SJCRH30 (cell line): ENCODE measurements around the gene STIL. TPM values are rescaled to one million over a fixed set of nuclear protein-coding genes. Genes with fewer than 3 reads are reported as not detected.
A peak's percentile ranks its signal among the peaks of the same experiment; 100 is the strongest.
"Not testable (repeated sequence)": the region's sequence is repeated elsewhere in the genome, so short reads cannot be mapped to it uniquely, and the experiment has no call there.

Source experiments
- DNase-seq, 2 experiments: peaks; one replicate each; pipeline ENCODE4 v3.0.0-alpha.2; 2015 to 2020
- H3K27ac ChIP-seq: fragments of 250-450 bp; sonication (Bioruptor Pico); 2 replicates; pipeline ENCODE4 v1.5.1; 2020; ENCODE audit warnings: mild to moderate bottlenecking, moderate library complexity
- H3K27me3 ChIP-seq: fragments of 250-450 bp; sonication (Bioruptor Pico); 2 replicates; pipeline ENCODE4 v1.5.1; 2020; ENCODE audit warnings: mild to moderate bottlenecking, moderate library complexity
- H3K36me3 ChIP-seq: fragments of 250-450 bp; sonication (Bioruptor Pico); 2 replicates; pipeline ENCODE4 v1.5.1; 2020; ENCODE audit warnings: mild to moderate bottlenecking, moderate library complexity
- H3K4me1 ChIP-seq: fragments of 250-450 bp; sonication (Bioruptor Pico); 2 replicates; pipeline ENCODE4 v1.5.1; 2020; ENCODE audit warnings: mild to moderate bottlenecking, moderate library complexity
- H3K4me3 ChIP-seq: fragments of 250-450 bp; sonication (Bioruptor Pico); 2 replicates; pipeline ENCODE4 v1.5.1; 2020; ENCODE audit warnings: mild to moderate bottlenecking, moderate library complexity
- H3K9me3 ChIP-seq: fragments of 250-450 bp; sonication (Bioruptor Pico); replicated peaks from 2 replicates; pipeline ENCODE4 v1.5.1; 2020; ENCODE audit warnings: mild to moderate bottlenecking, moderate library complexity
- total RNA-seq: library from RNA; depleted of rRNA; stranded (reverse); fragments of >200 nt; shearing (Covaris generic); gene quantifications from 2 replicates; pipeline ENCODE4 v1.2.3, GENCODE V29; 2014; rRNA removed

Gene STIL
- total RNA-seq, 1 experiment from 2014 or later, result 53.4 TPM

- Histone ChIP-seq H3K9me3 (no peaks in the 10 kb centered on the region), H3K27me3 (peaks cover 6% of the 10 kb centered on the region; the same call in 1 of the 2 replicates), H3K4me1 (no peaks in the 10 kb centered on the region), H3K27ac (no peak overlapping the region), H3K4me3 (peak overlapping the region; percentile 5; the same call in 1 of the 2 replicates), H3K36me3 (no peaks in the 10 kb centered on the region)
- peak in 1 of 2 experiments; percentile 39 for DNase-seq
Observed at GRCh38 chr1:47211796-47212269, 102.1 kb downstream of the STIL start.

GRCh38 chr1:47210666-47211065, 103.3 kb downstream of the STIL start:
- no peak for DNase-seq

GRCh38 chr1:47209725-47210325, 104.1 kb downstream of the STIL start:
- no peak overlapping the region for H3K4me3 ChIP-seq
- no peak overlapping the region for H3K27ac ChIP-seq
- DNase-seq, result no peak
- H3K9me3 ChIP-seq, result no peaks in the 10 kb centered on the region
- H3K36me3 ChIP-seq, result no peaks in the 10 kb centered on the region
- no peaks in the 10 kb centered on the region for H3K4me1 ChIP-seq
- H3K27me3 ChIP-seq, result peaks cover 6% of the 10 kb centered on the region

More at GRCh38 chr1:47210666-47211065, 103.3 kb downstream of the STIL start:
- H3K27ac ChIP-seq, result no peak overlapping the region
- no peaks in the 10 kb centered on the region for H3K36me3 ChIP-seq
- H3K4me1 ChIP-seq, result no peaks in the 10 kb centered on the region
- H3K4me3 ChIP-seq, result no peak overlapping the region
- no peaks in the 10 kb centered on the region for H3K9me3 ChIP-seq
- peaks cover 6% of the 10 kb centered on the region for H3K27me3 ChIP-seq

GRCh38 chr1:47209091-47209490, 104.9 kb downstream of the STIL start:
- H3K9me3 ChIP-seq, result no peaks in the 10 kb centered on the region
- DNase-seq, result no peak
- no peaks in the 10 kb centered on the region for H3K36me3 ChIP-seq
- H3K4me1 ChIP-seq, result no peaks in the 10 kb centered on the region
- H3K27me3 ChIP-seq, result peaks cover 6% of the 10 kb centered on the region
- H3K27ac ChIP-seq, result no peak overlapping the region
- H3K4me3 ChIP-seq, result no peak overlapping the region

- no peak overlapping the region for H3K4me3 ChIP-seq
- H3K27me3 ChIP-seq, result peaks cover 6% of the 10 kb centered on the region
- no peaks in the 10 kb centered on the region; the same call in 1 of the 2 replicates for H3K9me3 ChIP-seq
- H3K36me3 ChIP-seq, result no peaks in the 10 kb centered on the region
- no peak overlapping the region for H3K27ac ChIP-seq
- no peak for DNase-seq
- no peaks in the 10 kb centered on the region for H3K4me1 ChIP-seq
Observed at GRCh38 chr1:47208374-47208850, 105.5 kb downstream of the STIL start.

GRCh38 chr1:47207803-47208373, 106.1 kb downstream of the STIL start:
- Histone ChIP-seq H3K36me3 (no peaks in the 10 kb centered on the region), H3K9me3 (peaks cover 4% of the 10 kb centered on the region; the same call in 1 of the 2 replicates), H3K4me1 (no peaks in the 10 kb centered on the region), H3K4me3 (no peak overlapping the region), H3K27me3 (peaks cover 6% of the 10 kb centered on the region), H3K27ac (no peak overlapping the region)
- DNase-seq, result no peak

GRCh38 chr1:47205918-47206317, 108.0 kb downstream of the STIL start:
- no peak overlapping the region for H3K4me3 ChIP-seq
- no peaks in the 10 kb centered on the region for H3K36me3 ChIP-seq
- DNase-seq, result no peak

GRCh38 chr1:47203504-47203903, 110.4 kb downstream of the STIL start:
- not testable (repeated sequence) for DNase-seq, H3K4me3 ChIP-seq, H3K27me3 ChIP-seq, H3K27ac ChIP-seq, H3K9me3 ChIP-seq, H3K36me3 ChIP-seq, H3K4me1 ChIP-seq

More at GRCh38 chr1:47205918-47206317, 108.0 kb downstream of the STIL start:
- Histone ChIP-seq H3K4me1 (no peaks in the 10 kb centered on the region), H3K27me3 (peaks cover 6% of the 10 kb centered on the region), H3K9me3 (peaks cover 6% of the 10 kb centered on the region; the same call in 1 of the 2 replicates), H3K27ac (no peak overlapping the region)

- H3K9me3 ChIP-seq, result peaks cover 6% of the 10 kb centered on the region; the same call in 1 of the 2 replicates
- DNase-seq, result peak; percentile 67 to 74
- no peaks in the 10 kb centered on the region for H3K36me3 ChIP-seq
- H3K27ac ChIP-seq, result no peak overlapping the region
- H3K27me3 ChIP-seq, result no peaks in the 10 kb centered on the region; the same call in none of the 2 replicates
- no peaks in the 10 kb centered on the region for H3K4me1 ChIP-seq
- no peak overlapping the region for H3K4me3 ChIP-seq
Observed at GRCh38 chr1:47201179-47201578, 112.8 kb downstream of the STIL start.

Other genes starting within 250 kb of the STIL start
- gene CYP4Z1, start 246.9 kb downstream of the STIL start, total RNA-seq, result not detected in 2 replicates
- gene CYP4A22, start 176.7 kb downstream of the STIL start, total RNA-seq, result not detected in 2 replicates
- gene PDZK1IP1, start 124.1 kb downstream of the STIL start, total RNA-seq, result not detected in 2 replicates
- gene TAL1, start 81.9 kb downstream of the STIL start, total RNA-seq, result 2.9 and 4.2 TPM in 2 replicates
- 127 and 144 TPM in 2 replicates for gene CMPK1, start 19.6 kb upstream of the STIL start, total RNA-seq
- gene FOXE3, start 102.1 kb upstream of the STIL start, total RNA-seq, result not detected in 2 replicates
- 1.7 and 2.2 TPM in 2 replicates for gene FOXD2, start 123.9 kb upstream of the STIL start, total RNA-seq